ENCODE results near the gene ROR1. TPM values are rescaled to one million over a fixed set of nuclear protein-coding genes. Genes with fewer than 3 reads are reported as not detected.

Gene ROR1
- total RNA-seq, 1 experiment from 2014 or later = 37.2 TPM

- Mint-ChIP-seq H3K27me3 (ENCODE audit: insufficient read depth, unreplicated experiment) (no peaks in the 10 kb centered on the region), H3K9me3 (ENCODE audit: unreplicated experiment) (peaks cover 10% of the 10 kb centered on the region), H3K4me1 (ENCODE audit: low read depth, unreplicated experiment) (peaks cover 17% of the 10 kb centered on the region), H3K27ac (ENCODE audit: unreplicated experiment) (peak overlapping the region; percentile 82), H3K36me3 (ENCODE audit: insufficient read depth, unreplicated experiment) (peaks cover 13% of the 10 kb centered on the region), H3K4me3 (ENCODE audit: unreplicated experiment) (no peak overlapping the region)
- DNase-seq = no peak
- 0 out of 2 replicates have a peak, but pooled peaks cover 3% of the 10 kb centered on the region for H3K4me1 ChIP-seq
- POLR2A ChIA-PET = no interaction called here
- CTCF ChIA-PET = no interaction called here
- no peak overlapping the region for H3K4me3 ChIP-seq (ENCODE audit: low read depth, low read length)
- H3K9me3 ChIP-seq = no peaks in the 10 kb centered on the region
- no peak for TF ChIP-seq CTCF (IDR thresholded peaks at IDR 0.05; ENCODE audit: insufficient read depth in 1 of 2, low read depth in 1 of 2, low read length in 1 of 2, severe bottlenecking in 1 of 2, unreplicated experiment in 1 of 2)
- H3K27me3 ChIP-seq (replicated peaks; ENCODE audit: control insufficient read depth, insufficient read depth, low read length) = no peaks in the 10 kb centered on the region
- no TSS peak for BruUV-seq (replicated peaks)
- no peaks in the 10 kb centered on the region for H3K36me3 ChIP-seq (ENCODE audit: control insufficient read depth, insufficient read depth, low read length)
- intact Hi-C loops (cut with micrococcal nuclease; ENCODE audit: unreplicated experiment) = no loop called here
Observed at GRCh38 chr1:63968663-63969440, 195.0 kb downstream of the ROR1 start.

DNA sequence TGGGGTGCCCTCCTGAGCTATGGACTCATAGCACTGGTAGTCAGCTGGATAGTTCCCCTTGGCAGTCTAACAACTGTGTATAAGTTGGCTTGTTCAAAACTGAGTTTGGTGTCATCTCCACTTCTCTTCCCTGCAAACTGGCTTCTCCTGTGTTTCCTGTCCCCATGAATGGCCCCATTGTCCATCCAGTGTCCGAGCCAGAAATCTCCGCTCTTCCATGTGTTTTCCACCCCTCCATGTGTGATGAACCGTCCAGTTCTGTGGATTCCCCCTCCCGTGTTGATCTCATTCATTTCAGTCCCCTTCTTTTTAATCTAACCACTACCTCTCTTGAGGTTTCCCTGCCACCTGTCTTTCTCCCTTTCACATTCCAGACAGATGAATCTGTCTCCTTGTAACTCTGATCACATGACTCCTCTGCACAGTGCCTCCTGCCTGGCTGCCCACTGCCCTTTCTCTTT, 195.7 kb downstream of the ROR1 start:
- DNase-seq = peak in 1 of 2 experiments; percentile 6
- H3K4me1 Mint-ChIP-seq (ENCODE audit: low read depth, unreplicated experiment) = peaks cover 17% of the 10 kb centered on the region
- CTCF ChIA-PET = no interaction called here
- no TSS peak for BruUV-seq (replicated peaks)
- Histone ChIP-seq H3K9me3 (no peaks in the 10 kb centered on the region), H3K4me1 (0 out of 2 replicates have a peak, but pooled peaks cover 3% of the 10 kb centered on the region), H3K36me3 (ENCODE audit: control insufficient read depth, insufficient read depth, low read length) (no peaks in the 10 kb centered on the region), H3K27me3 (replicated peaks; ENCODE audit: control insufficient read depth, insufficient read depth, low read length) (no peaks in the 10 kb centered on the region), H3K4me3 (ENCODE audit: low read depth, low read length) (no peak overlapping the region)
- TF ChIP-seq CTCF (IDR thresholded peaks at IDR 0.05; ENCODE audit: insufficient read depth in 1 of 2, low read depth in 1 of 2, low read length in 1 of 2, severe bottlenecking in 1 of 2, unreplicated experiment in 1 of 2) = no peak
- intact Hi-C loops (cut with micrococcal nuclease; ENCODE audit: unreplicated experiment) = no loop called here
- no peaks in the 10 kb centered on the region for H3K27me3 Mint-ChIP-seq (ENCODE audit: insufficient read depth, unreplicated experiment)
- peaks cover 10% of the 10 kb centered on the region for H3K9me3 Mint-ChIP-seq (ENCODE audit: unreplicated experiment)
- H3K4me3 Mint-ChIP-seq (ENCODE audit: unreplicated experiment) = peak overlapping the region; percentile 44
- H3K36me3 Mint-ChIP-seq (ENCODE audit: insufficient read depth, unreplicated experiment) = peaks cover 13% of the 10 kb centered on the region
- peak overlapping the region; percentile 82 for H3K27ac Mint-ChIP-seq (ENCODE audit: unreplicated experiment)
- POLR2A ChIA-PET = no interaction called here

- H3K27ac Mint-ChIP-seq (ENCODE audit: unreplicated experiment) = no peak overlapping the region
- no peak overlapping the region for H3K4me3 ChIP-seq (ENCODE audit: low read depth, low read length)
- no peak overlapping the region for H3K4me3 Mint-ChIP-seq (ENCODE audit: unreplicated experiment)
- no TSS peak for BruUV-seq (replicated peaks)
- no peaks in the 10 kb centered on the region for H3K36me3 ChIP-seq (ENCODE audit: control insufficient read depth, insufficient read depth, low read length)
- no peak for DNase-seq
- no peaks in the 10 kb centered on the region for H3K9me3 ChIP-seq
- H3K4me1 Mint-ChIP-seq (ENCODE audit: low read depth, unreplicated experiment) = peaks cover 17% of the 10 kb centered on the region
- no peak for TF ChIP-seq CTCF (IDR thresholded peaks at IDR 0.05; ENCODE audit: insufficient read depth in 1 of 2, low read depth in 1 of 2, low read length in 1 of 2, severe bottlenecking in 1 of 2, unreplicated experiment in 1 of 2)
- no peaks in the 10 kb centered on the region for H3K27me3 Mint-ChIP-seq (ENCODE audit: insufficient read depth, unreplicated experiment)
- ChIA-PET POLR2A (no interaction called here), CTCF (no interaction called here)
- H3K4me1 ChIP-seq = 0 out of 2 replicates have a peak, but pooled peaks cover 3% of the 10 kb centered on the region
- intact Hi-C loops (cut with micrococcal nuclease; ENCODE audit: unreplicated experiment) = no loop called here
- no peaks in the 10 kb centered on the region for H3K27me3 ChIP-seq (replicated peaks; ENCODE audit: control insufficient read depth, insufficient read depth, low read length)
- peaks cover 13% of the 10 kb centered on the region for H3K36me3 Mint-ChIP-seq (ENCODE audit: insufficient read depth, unreplicated experiment)
- H3K9me3 Mint-ChIP-seq (ENCODE audit: unreplicated experiment) = peaks cover 10% of the 10 kb centered on the region
Observed at GRCh38 chr1:63971557-63971956, 197.7 kb downstream of the ROR1 start.

Data from Caco-2 (cell line).